Trophoblast cell (in vitro differentiated cells and primary cell): ENCODE measurements around the gene MSH2.

Source experiments
- DNase-seq, 2 donors: peaks; one replicate each; pipeline ENCODE4 v3.0.0-alpha.2; 2016
- H2AFZ ChIP-seq: 2 replicates; pipeline ENCODE4 v1.6.1; 2013; ENCODE audit warnings: low read length, moderate library complexity, mild to moderate bottlenecking; ENCODE audit not compliant: insufficient read depth, poor library complexity
- H2AK5ac ChIP-seq: 2 replicates; pipeline ENCODE4 v1.6.1; 2013; ENCODE audit warnings: mild to moderate bottlenecking, low read length
- H2BK120ac ChIP-seq: 2 replicates; pipeline ENCODE4 v1.6.1; 2013; ENCODE audit warnings: low read length, mild to moderate bottlenecking, moderate library complexity; ENCODE audit not compliant: insufficient read depth, poor library complexity
- H2BK12ac ChIP-seq: 2 replicates; pipeline ENCODE4 v1.6.1; 2013; ENCODE audit warnings: mild to moderate bottlenecking, low read length, moderate library complexity
- H2BK5ac ChIP-seq: 2 replicates; pipeline ENCODE4 v1.6.1; 2013; ENCODE audit warnings: low read length, low read depth, moderate library complexity, mild to moderate bottlenecking; ENCODE audit not compliant: poor library complexity
- H3K14ac ChIP-seq: 2 replicates; pipeline ENCODE4 v1.6.1; 2013; ENCODE audit warnings: mild to moderate bottlenecking, low read length
- H3K18ac ChIP-seq: 2 replicates; pipeline ENCODE4 v1.6.1; 2013; ENCODE audit warnings: mild to moderate bottlenecking, low read length
- H3K23ac ChIP-seq: 2 replicates; pipeline ENCODE4 v1.6.1; 2013; ENCODE audit warnings: low read length
- H3K27ac ChIP-seq: 2 replicates; pipeline ENCODE4 v1.5.1; 2013; ENCODE audit warnings: low read depth, mild to moderate bottlenecking, inconsistent platforms, low read length, moderate library complexity
- H3K27me3 ChIP-seq: 2 replicates; pipeline ENCODE4 v1.6.1; 2013; ENCODE audit warnings: inconsistent platforms, mild to moderate bottlenecking, low read length, moderate library complexity; ENCODE audit not compliant: insufficient read depth
- H3K36me3 ChIP-seq, 2 experiments: 1 replicate in 1 of 2; 2 replicates in 1 of 2; pipeline ENCODE4 v1.6.1; 2013; ENCODE audit warnings: low read length in 2 of 2, mild to moderate bottlenecking in 2 of 2, moderate library complexity in 1 of 2; ENCODE audit not compliant: insufficient read depth in 2 of 2, control insufficient read depth in 1 of 2
- H3K4ac ChIP-seq: 2 replicates; pipeline ENCODE4 v1.6.1; 2013; ENCODE audit warnings: low read depth, mild to moderate bottlenecking, low read length, moderate library complexity
- H3K4me1 ChIP-seq, 2 experiments: 1 replicate in 1 of 2; 2 replicates in 1 of 2; pipeline ENCODE4 v1.6.1; 2013; ENCODE audit warnings: low read length in 2 of 2, mild to moderate bottlenecking in 2 of 2, moderate library complexity in 1 of 2; ENCODE audit not compliant: insufficient read depth in 2 of 2, control insufficient read depth in 1 of 2
- H3K4me2 ChIP-seq: 2 replicates; pipeline ENCODE4 v1.6.1; 2013; ENCODE audit warnings: inconsistent platforms, mild to moderate bottlenecking, low read length, moderate library complexity
- H3K4me3 ChIP-seq: 2 replicates; pipeline ENCODE4 v1.5.1; 2013; ENCODE audit warnings: mild to moderate bottlenecking, low read depth, low read length, inconsistent platforms
- H3K79me1 ChIP-seq: one replicate; pipeline ENCODE4 v1.6.1; 2013; ENCODE audit warnings: low read length
- H3K79me2 ChIP-seq: 2 replicates; pipeline ENCODE4 v1.6.1; 2013; ENCODE audit warnings: low read length, mild to moderate bottlenecking; ENCODE audit not compliant: control insufficient read depth, insufficient read depth, poor library complexity
- H3K9ac ChIP-seq: 2 replicates; pipeline ENCODE4 v1.6.1; 2013; ENCODE audit warnings: mild to moderate bottlenecking, low read length
- H3K9me3 ChIP-seq: 2 replicates; pipeline ENCODE4 v1.6.1; 2013; ENCODE audit warnings: low read depth, mild to moderate bottlenecking, control low read depth, inconsistent platforms, low read length; ENCODE audit not compliant: insufficient read depth
- H4K12ac ChIP-seq: 2 replicates; pipeline ENCODE4 v1.6.1; 2013; ENCODE audit warnings: low read depth, mild to moderate bottlenecking, low read length, moderate library complexity
- H4K8ac ChIP-seq: 2 replicates; pipeline ENCODE4 v1.6.1; 2013; ENCODE audit warnings: low read depth, mild to moderate bottlenecking, low read length, moderate library complexity
- H4K91ac ChIP-seq: one replicate; pipeline ENCODE4 v1.6.1; 2013; ENCODE audit warnings: low read depth, mild to moderate bottlenecking, low read length, moderate library complexity
- WGBS: extraction: QIAGEN DNeasy Blood & Tissue Kit; methylation state at CpG from one replicate; pipeline ENCODE4 v1.1.7; 2013; ENCODE audit warnings: missing lambda C conversion rate; ENCODE audit not compliant: insufficient read length, insufficient coverage; ENCODE audit errors: extremely low coverage; 5-methylcytosine and 5-hydroxymethylcytosine counted together

Gene MSH2

DNA sequence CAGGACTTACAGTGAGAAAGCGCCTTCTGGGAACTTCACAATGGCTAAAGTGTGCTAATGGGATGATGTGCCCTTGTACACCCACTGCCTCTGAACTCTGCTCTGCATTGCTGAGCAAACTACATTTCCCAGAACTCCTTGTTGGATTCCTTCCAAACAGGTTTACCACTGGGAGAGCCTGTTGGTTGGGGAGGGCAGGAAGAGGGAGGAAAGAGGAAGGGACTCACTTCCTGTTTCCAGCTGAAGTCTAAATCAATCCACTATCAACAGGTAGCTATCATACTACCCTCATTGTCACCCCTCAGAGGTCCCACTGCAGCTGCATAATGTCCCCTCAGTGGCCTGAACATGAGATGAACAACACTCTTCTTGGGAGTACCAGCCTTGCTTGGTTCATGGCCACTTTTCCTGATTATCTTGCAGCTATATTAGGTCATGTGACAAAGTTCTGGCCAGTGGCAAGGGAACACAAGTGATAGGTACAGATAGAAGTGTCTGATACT, 109.7 kb downstream of the MSH2 start:
- Histone ChIP-seq H3K9ac (no peak overlapping the region), H3K79me1 (no peaks in the 10 kb centered on the region), H4K12ac (peak overlapping the region; percentile 58), H3K4me3 (no peak overlapping the region), H3K36me3 (no peaks in the 10 kb centered on the region), H3K18ac (no peak overlapping the region), H3K4me1 (peaks cover 0 to 2% of the 10 kb centered on the region in 2 experiments), H2AFZ (peak overlapping the region; percentile 87), H4K91ac (peak overlapping the region; percentile 29), H3K9me3 (peaks cover 6% of the 10 kb centered on the region), H3K27ac (no peak overlapping the region), H3K27me3 (no peaks in the 10 kb centered on the region), H2BK5ac (no peak overlapping the region), H3K23ac (no peak overlapping the region), H2BK120ac (no peak overlapping the region), H3K4me2 (peak overlapping the region; percentile 5), H3K79me2 (no peaks in the 10 kb centered on the region), H2BK12ac (no peak overlapping the region), H3K4ac (no peak overlapping the region), H2AK5ac (no peak overlapping the region), H3K14ac (no peak overlapping the region), H4K8ac (peak overlapping the region; percentile 91)
- peak; percentile 16 to 49 for DNase-seq
- no CpG with 5 or more reads among the region's 1 CpG for WGBS

DNA sequence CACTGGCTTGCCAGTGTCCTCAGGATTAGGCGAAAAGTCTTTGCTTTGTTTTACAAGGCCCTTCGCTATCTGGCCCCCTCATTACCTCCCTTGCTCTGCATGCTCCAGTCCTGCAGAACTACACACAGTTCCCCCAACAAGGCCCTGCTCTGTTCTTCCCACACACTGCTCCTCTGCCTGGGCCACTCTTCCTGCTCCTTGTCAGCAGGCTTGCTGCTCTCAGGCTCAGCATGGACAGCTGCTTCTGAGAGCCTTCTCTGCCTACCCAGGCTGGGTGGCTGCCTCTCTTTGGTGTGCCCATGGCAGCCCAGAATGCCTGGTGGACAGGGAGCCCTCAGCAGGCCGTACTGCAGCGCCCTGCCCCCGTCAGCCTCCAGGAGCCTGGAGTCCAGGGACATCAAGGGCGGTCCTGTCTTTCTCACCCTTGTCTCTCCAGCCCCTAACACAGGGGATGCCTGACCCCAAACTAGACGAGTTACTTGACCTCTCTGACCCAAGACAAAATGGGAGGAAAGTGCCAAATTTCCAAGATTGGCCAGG, 111.1 kb downstream of the MSH2 start:
- H4K91ac ChIP-seq = no peak overlapping the region
- H3K18ac ChIP-seq = no peak overlapping the region
- no peak overlapping the region for H2BK12ac ChIP-seq
- H3K79me1 ChIP-seq = no peaks in the 10 kb centered on the region
- H3K4me3 ChIP-seq = no peak overlapping the region
- H3K27ac ChIP-seq = no peak overlapping the region
- no peak overlapping the region for H2BK5ac ChIP-seq
- no peak overlapping the region for H3K4ac ChIP-seq
- H3K4me1 ChIP-seq = peaks cover 0 to 2% of the 10 kb centered on the region in 2 experiments
- H3K36me3 ChIP-seq = peaks cover 0 to 2% of the 10 kb centered on the region in 2 experiments
- no peak overlapping the region for H4K8ac ChIP-seq
- no peaks in the 10 kb centered on the region for H3K27me3 ChIP-seq
- no peak overlapping the region for H3K4me2 ChIP-seq
- no peak overlapping the region for H3K9ac ChIP-seq
- WGBS = no CpG with 5 or more reads among the region's 7 CpGs
- H3K23ac ChIP-seq = no peak overlapping the region
- no peak overlapping the region for H2AK5ac ChIP-seq
- no peaks in the 10 kb centered on the region for H3K79me2 ChIP-seq
- no peak overlapping the region for H2BK120ac ChIP-seq
- H3K14ac ChIP-seq = no peak overlapping the region
- DNase-seq = no peak
- peaks cover 3% of the 10 kb centered on the region for H3K9me3 ChIP-seq
- H2AFZ ChIP-seq = no peak overlapping the region
- H4K12ac ChIP-seq = no peak overlapping the region

DNA sequence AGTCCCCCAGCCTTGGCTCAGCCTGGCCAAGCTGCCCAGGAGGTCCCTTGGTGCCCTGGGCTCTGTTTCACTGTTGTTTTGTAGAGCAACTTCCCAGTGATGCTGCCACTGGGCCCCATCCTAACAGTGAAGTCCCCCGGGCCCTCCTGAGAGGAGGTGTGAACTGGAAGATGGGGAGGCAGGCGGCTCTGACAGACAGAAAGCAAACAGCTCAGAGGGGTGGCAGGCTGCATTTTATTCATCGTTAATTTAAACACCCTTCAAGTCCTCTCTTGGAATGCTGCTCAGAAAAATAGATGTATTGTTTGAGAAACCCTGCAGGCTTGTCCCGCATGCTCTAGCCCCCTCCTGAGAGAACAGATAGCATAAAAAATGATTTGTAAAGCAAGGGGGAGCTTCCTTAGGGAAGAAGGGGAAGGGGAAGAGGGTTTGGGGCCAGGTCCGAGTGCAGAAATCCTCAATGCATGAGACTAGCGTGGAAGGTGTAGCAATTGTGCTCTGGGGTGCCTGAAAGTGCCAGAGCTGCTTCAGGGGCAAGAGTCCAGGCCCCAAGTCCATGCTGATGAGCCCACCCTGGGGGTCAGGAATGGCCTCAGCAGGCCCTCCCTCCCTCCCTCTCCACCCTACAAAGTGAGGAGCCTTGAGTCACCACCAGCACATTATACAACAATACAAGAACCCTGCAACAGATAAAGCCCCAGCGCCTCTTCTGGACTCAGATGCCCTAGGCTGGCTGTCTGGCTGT, 113.6 kb downstream of the MSH2 start:
- H3K27me3 ChIP-seq = no peaks in the 10 kb centered on the region
- DNase-seq = no peak
- no peaks in the 10 kb centered on the region for H3K79me2 ChIP-seq
- peaks cover 6 to 9% of the 10 kb centered on the region in 2 experiments for H3K36me3 ChIP-seq
- no peak overlapping the region for H2BK5ac ChIP-seq
- H4K8ac ChIP-seq = no peak overlapping the region
- H3K4me2 ChIP-seq = no peak overlapping the region
- H4K91ac ChIP-seq = no peak overlapping the region
- H3K23ac ChIP-seq = no peak overlapping the region
- WGBS = no CpG with 5 or more reads among the region's 7 CpGs
- H3K9me3 ChIP-seq = peaks cover 3% of the 10 kb centered on the region
- H3K4me3 ChIP-seq = no peak overlapping the region
- H4K12ac ChIP-seq = no peak overlapping the region
- no peak overlapping the region for H3K18ac ChIP-seq
- no peak overlapping the region for H3K4ac ChIP-seq
- peaks cover 0 to 2% of the 10 kb centered on the region in 2 experiments for H3K4me1 ChIP-seq
- no peak overlapping the region for H2AFZ ChIP-seq
- no peak overlapping the region for H3K9ac ChIP-seq
- H2AK5ac ChIP-seq = no peak overlapping the region
- H2BK12ac ChIP-seq = no peak overlapping the region
- no peak overlapping the region for H2BK120ac ChIP-seq
- no peak overlapping the region for H3K27ac ChIP-seq
- no peaks in the 10 kb centered on the region for H3K79me1 ChIP-seq
- no peak overlapping the region for H3K14ac ChIP-seq

DNA sequence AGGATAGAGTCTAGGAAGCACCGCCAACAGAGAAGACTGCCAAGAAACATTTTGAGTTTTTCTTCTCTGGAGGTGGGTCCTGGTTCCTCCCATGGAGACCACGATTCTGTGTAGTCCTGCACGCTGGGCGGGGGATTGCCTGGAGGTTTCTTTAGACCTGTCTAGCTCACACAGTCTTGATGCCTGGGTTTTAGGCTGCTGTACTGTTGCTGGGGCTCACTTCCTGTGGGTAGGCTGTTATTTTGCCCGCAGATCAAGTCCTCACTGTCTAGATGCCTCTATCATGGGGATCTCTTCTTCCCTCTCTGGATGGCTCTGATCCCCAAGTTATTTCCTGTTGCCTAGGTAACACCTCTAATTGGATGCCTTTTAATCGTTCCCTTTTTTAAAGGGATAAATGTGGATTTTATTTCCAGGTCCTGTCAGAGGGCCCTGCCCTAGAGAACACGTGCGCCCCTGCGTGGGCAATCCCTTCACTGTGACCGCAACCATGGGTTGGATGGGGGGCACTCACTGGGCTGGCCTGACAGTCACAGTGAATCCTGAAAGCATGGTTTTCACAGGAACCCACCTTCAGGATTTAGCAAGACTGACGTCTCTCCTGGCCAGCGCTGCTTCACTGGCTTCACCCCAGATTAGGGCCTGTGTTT, 115.7 kb downstream of the MSH2 start:
- Histone ChIP-seq H3K4ac (no peak overlapping the region), H2BK5ac (no peak overlapping the region), H2BK120ac (no peak overlapping the region), H3K9me3 (peaks cover 3% of the 10 kb centered on the region), H2AFZ (no peak overlapping the region), H3K18ac (no peak overlapping the region), H3K4me1 (no peaks in the 10 kb centered on the region), H3K9ac (no peak overlapping the region), H4K91ac (no peak overlapping the region), H3K79me2 (no peaks in the 10 kb centered on the region), H3K36me3 (peaks cover 7 to 10% of the 10 kb centered on the region in 2 experiments), H2AK5ac (no peak overlapping the region), H2BK12ac (no peak overlapping the region), H4K8ac (no peak overlapping the region), H3K4me3 (no peak overlapping the region), H3K23ac (no peak overlapping the region), H3K27me3 (no peaks in the 10 kb centered on the region), H3K14ac (no peak overlapping the region), H3K79me1 (no peaks in the 10 kb centered on the region), H3K4me2 (no peak overlapping the region), H4K12ac (no peak overlapping the region), H3K27ac (no peak overlapping the region)
- DNase-seq = no peak
- no CpG with 5 or more reads among the region's 12 CpGs for WGBS
